ENCODE measurements around the gene CARMIL1.

GRCh38 chr6:25623879-25624278 is 344.7 kb downstream of the CARMIL1 start:
- no peak for TF ChIP-seq HDGF (IDR thresholded peaks at IDR 0.05; ENCODE audit: borderline replicate concordance)
- TF ChIP-seq BHLHE40 (IDR thresholded peaks at IDR 0.05; ENCODE audit: borderline replicate concordance), result no peak
- TF ChIP-seq FOXA1 (IDR thresholded peaks at IDR 0.05), result no peak
- TF ChIP-seq FOXM1 (IDR thresholded peaks at IDR 0.05; ENCODE audit: borderline replicate concordance), result no peak
- TF ChIP-seq ZNF384 (IDR thresholded peaks at IDR 0.05), result no peak
- TF ChIP-seq SUZ12 (IDR thresholded peaks at IDR 0.05), result no peak
- no peak for TF ChIP-seq NFRKB (IDR thresholded peaks at IDR 0.05)
- TF ChIP-seq ARNT (IDR thresholded peaks at IDR 0.05), result no peak
- no peak for TF ChIP-seq FOXK2 (IDR thresholded peaks at IDR 0.05)
- TF ChIP-seq SP1 (IDR thresholded peaks at IDR 0.05), result no peak

All from HEK293T (cell line).